GM21360 (cell line): ENCODE measurements around the gene SLC28A3.

Experiments used
- ATAC-seq: cut with Tn5 transposase; IDR thresholded peaks from one replicate; pipeline ENCODE4 v1.9.1; 2021; ENCODE audit warnings: mild to moderate bottlenecking, moderate library complexity; ENCODE audit not compliant: unreplicated experiment

Gene SLC28A3

GRCh38 chr9:84254972-84255371, 85.6 kb downstream of the SLC28A3 start:
- no peak for ATAC-seq

- no peak for ATAC-seq
Observed at GRCh38 chr9:84251921-84252320, 88.6 kb downstream of the SLC28A3 start.

GRCh38 chr9:84241817-84242373, 98.7 kb downstream of the SLC28A3 start:
- no peak for ATAC-seq

GRCh38 chr9:84239343-84239742, 101.2 kb downstream of the SLC28A3 start:
- ATAC-seq: no peak

DNA sequence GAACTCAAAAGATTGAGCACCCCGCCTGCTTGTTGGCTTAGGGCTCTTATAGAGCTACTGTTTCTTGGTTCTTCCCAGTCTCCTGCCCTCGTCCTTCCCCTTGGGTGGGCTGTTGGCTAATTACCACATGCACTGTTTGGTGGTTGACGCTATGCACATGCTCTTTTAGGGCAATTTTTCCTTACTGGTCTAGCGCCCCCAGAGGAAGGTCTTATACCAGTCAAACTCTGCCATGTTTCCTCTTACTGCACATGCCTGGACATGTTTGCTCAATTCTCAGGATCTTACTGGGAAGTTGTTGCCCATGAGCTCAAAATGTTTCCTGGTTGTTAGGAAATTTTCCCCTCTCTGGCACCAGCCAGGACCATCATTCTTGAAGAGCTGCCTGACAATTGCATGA, 101.9 kb downstream of the SLC28A3 start:
- ATAC-seq: no peak

DNA sequence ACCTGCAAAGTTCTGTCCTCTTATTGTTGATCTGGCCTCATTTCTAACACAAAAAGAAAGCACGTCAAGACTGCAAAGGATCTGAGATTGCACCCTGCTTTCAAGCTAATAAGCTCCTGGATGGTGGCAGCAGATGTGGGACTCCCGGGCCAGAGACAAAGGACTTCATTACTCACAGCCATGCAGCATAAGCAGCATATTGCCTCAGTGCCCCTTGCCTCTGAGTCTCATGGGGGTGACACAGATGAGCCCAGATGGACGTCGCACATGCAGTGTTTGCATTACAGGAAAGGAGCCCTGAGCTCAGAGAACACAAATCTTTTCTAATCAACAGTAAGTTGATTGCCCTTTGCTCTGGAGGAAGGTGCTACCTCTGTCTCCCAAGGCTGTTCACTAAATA, 105.0 kb downstream of the SLC28A3 start:
- ATAC-seq: no peak

DNA sequence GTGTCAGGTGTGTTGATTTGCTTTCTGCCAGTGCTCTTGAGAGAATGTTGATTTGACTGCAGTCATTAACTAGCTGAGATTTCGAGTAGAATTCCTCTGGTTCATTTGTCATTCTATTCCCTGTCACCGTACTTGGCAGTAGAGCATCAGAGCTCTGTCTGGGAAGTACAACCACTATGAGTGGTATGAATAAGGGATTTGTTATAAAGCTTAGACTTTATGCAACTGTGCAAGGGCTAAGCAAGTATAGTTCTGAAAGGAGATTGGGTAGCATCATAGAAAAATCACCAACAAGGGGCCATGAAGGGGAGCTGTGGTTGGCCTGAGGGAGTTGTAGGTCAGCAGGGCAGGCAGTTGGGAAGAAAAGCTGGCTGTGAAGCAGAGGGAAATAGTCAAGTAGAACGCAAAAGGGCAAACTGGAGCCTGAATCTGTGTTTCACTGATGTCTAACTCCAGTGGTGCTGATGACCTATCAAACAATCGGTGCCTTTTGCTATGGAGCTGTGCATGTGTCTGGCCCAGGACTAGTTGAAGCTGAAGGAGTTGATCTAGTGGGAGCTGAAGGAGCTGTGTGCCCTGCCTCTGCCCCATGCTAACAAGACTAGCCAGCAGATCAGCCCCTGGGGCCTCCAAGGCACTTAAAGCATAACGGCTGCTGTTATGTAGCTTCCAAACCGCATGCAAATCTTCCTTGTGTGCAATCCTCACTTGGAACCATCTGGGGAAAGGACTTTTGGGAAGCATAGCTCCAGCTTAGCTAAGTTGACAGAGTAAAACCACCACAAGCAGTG, 110.0 kb downstream of the SLC28A3 start:
- ATAC-seq: no peak

GRCh38 chr9:84229191-84229590, 111.4 kb downstream of the SLC28A3 start:
- no peak for ATAC-seq

- ATAC-seq: no peak
Observed at GRCh38 chr9:84228130-84228720, 112.3 kb downstream of the SLC28A3 start.

DNA sequence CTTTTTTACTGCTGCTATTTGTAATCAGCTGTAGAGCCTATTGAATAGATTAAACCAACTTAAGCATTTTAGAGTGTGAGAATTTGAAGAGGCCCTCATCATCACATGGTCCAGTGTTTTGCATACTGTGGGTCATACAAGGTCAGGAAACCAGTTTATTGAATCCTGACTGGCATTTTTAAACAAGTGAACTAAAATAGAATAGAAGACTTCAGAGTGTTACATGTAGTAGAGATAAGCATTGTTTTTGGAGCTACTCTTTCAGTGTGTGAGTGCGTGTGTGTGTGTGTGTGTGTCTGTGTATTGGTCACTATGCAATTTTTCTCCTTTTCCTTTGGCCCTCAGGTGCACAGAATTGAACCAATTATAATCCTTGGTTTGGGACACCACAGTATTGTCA, 114.4 kb downstream of the SLC28A3 start:
- no peak for ATAC-seq
